Stimulated activated CD8-positive, alpha-beta memory T cell treated with anti-CD3 and anti-CD28 coated beads, Interleukin-12 subunit alpha, Interleukin-12 subunit beta, amount 100 ng/mL, for 24 hours (primary cell): ENCODE data around the gene METRN.
"Not testable (repeated sequence)": the region's sequence is repeated elsewhere in the genome, so short reads cannot be mapped to it uniquely, and the experiment has no call there.

Experiments
- DNase-seq: peaks from one replicate; pipeline ENCODE4 v3.0.0-alpha.2; 2020; ENCODE audit errors: extremely low read depth

METRN gene

GRCh38 chr16:734981-735881, 20.3 kb downstream of the METRN start:
- no peak for DNase-seq

GRCh38 chr16:735982-736453, 21.1 kb downstream of the METRN start:
- no peak for DNase-seq

GRCh38 chr16:736936-737481, 22.1 kb downstream of the METRN start:
- no peak for DNase-seq

- DNase-seq = no peak
Measured at GRCh38 chr16:739560-740458, 24.9 kb downstream of the METRN start.

GRCh38 chr16:740459-740763, 25.5 kb downstream of the METRN start:
- DNase-seq = no peak

- DNase-seq = peak; percentile 78
Measured at GRCh38 chr16:740764-741505, 26.0 kb downstream of the METRN start, which contains the start of gene CIAO3. Gene CIAO3 (minus strand): TSS chr16:740997. CDS start chr16:740985, 12 bp downstream.

GRCh38 chr16:741986-742629, 27.2 kb downstream of the METRN start:
- no peak for DNase-seq

- DNase-seq = not testable (repeated sequence)
Measured at GRCh38 chr16:742894-743293, 28.0 kb downstream of the METRN start.

- no peak for DNase-seq
Measured at GRCh38 chr16:743794-744500, 29.0 kb downstream of the METRN start.

- no peak for DNase-seq
Measured at GRCh38 chr16:745739-746138, 30.8 kb downstream of the METRN start.

GRCh38 chr16:746637-747036, 31.7 kb downstream of the METRN start:
- DNase-seq = no peak

- DNase-seq = no peak
Measured at GRCh38 chr16:747978-748746, 33.2 kb downstream of the METRN start.

- no peak for DNase-seq
Measured at GRCh38 chr16:749010-749409, 34.1 kb downstream of the METRN start.

- no peak for DNase-seq
Measured at GRCh38 chr16:750485-750884, 35.6 kb downstream of the METRN start.

GRCh38 chr16:751152-752006, 36.5 kb downstream of the METRN start:
- no peak for DNase-seq

- no peak for DNase-seq
Measured at GRCh38 chr16:752007-752312, 37.0 kb downstream of the METRN start.

- DNase-seq = not testable (repeated sequence)
Measured at GRCh38 chr16:754121-754607, 39.2 kb downstream of the METRN start.

GRCh38 chr16:754656-755055, 39.7 kb downstream of the METRN start:
- DNase-seq = no peak

- DNase-seq = no peak
Measured at GRCh38 chr16:756428-756827, 41.5 kb downstream of the METRN start.
